Stimulated activated CD8-positive, alpha-beta memory T cell treated with anti-CD3 and anti-CD28 coated beads, Interleukin-12 subunit alpha, Interleukin-12 subunit beta, amount 100 ng/mL, for 24 hours (primary cell): ENCODE measurements around the gene VPS8.

Experiments
- DNase-seq: peaks from one replicate; pipeline ENCODE4 v3.0.0-alpha.2; 2020; ENCODE audit errors: extremely low read depth

Gene VPS8

DNA sequence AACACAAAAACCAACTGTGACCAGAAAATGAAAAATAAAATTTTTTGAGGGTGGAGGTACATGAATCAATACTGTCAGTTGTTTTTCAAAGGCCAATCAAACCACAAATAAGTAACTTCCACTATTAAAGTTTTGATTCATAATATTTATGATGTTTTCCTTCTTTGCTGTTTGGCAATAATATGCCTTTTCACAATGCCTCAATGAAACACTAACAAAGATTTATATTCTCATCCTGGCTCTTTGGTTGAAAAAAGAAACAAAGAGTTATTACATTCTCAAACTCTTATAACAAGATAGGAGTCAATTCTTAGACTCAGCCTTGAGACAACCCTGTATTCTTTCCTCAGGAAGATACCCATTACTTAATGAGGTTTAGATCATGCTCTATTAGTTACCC is 277.8 kb downstream of the VPS8 start:
- DNase-seq, result no peak

DNA sequence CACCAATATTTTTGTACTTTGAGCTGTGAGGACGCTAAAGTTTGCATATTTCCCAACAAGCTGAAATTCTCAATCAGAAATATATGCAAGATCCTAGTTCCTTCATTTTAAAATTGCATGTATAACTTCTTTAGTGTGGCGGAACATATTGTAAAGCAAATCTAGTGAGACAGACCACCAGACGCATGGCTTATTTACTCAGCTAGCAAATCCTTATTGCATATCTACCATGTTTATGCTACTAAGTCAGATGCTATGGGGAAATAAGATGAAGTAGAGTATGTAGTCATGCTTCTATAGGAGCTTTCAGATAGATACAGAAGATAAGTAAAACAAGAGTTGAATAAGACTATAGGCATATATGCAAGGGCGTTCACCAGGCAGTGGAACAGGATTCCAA is 278.8 kb downstream of the VPS8 start:
- DNase-seq, result no peak

DNA sequence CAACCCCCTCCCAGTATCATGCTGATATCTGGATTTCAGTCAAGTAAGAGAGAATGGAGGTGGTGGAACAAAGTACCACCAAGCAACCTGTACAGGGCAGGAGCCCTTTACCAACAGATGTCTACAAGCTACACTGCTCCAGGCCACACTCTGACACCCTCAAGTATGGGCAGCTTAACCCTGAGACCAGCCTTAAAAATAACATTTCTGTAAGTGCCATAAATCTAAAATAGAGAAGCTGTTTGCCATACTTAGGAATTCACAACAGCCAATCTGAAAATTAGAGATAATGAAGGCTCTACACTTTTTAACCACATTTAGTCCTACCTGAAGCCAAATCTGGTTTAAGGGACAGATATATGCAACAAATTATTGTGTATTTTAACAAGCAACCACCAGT is 281.1 kb downstream of the VPS8 start:
- DNase-seq, result no peak

DNA sequence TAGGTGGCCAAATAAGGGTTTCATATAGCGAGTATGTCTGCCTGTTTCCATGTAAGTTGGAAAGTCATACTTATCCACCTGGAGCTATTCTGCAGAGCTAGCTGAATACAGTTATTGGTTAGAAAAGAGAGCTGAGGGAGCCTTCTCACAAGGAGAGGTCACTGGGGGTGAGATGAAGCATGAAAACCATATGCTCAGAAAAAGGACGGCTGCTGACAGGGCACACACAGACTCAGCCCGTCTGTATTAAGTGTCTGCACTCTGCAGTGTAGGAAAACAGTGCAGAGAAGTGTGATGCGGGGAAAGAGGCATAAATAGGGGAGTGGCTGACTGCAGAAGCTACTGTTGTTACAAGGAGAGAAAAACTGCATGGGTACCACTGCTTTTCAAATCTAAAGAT is 282.7 kb downstream of the VPS8 start:
- DNase-seq, result no peak
